ENCODE measurements around the gene GSAP.

DNA sequence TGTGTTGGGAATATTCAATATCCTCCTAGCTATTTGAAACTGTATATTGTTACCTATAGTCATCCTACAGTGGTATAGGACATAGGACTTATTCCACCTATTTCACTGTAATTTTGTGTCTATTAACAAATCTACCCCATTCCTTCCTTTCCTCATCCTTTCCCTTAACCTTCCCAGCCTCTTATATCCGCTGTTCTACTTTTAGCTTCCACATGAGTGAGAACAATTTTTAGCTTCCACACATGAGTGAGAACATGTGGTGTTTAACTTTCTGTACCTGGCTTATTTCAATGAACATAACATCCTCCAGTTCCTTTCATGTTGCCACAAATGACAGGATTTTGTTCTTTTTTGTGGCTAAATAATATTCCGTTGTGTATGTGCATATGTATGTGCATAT is 120.6 kb downstream of the GSAP start:
- TF ChIP-seq, protein P1, sequence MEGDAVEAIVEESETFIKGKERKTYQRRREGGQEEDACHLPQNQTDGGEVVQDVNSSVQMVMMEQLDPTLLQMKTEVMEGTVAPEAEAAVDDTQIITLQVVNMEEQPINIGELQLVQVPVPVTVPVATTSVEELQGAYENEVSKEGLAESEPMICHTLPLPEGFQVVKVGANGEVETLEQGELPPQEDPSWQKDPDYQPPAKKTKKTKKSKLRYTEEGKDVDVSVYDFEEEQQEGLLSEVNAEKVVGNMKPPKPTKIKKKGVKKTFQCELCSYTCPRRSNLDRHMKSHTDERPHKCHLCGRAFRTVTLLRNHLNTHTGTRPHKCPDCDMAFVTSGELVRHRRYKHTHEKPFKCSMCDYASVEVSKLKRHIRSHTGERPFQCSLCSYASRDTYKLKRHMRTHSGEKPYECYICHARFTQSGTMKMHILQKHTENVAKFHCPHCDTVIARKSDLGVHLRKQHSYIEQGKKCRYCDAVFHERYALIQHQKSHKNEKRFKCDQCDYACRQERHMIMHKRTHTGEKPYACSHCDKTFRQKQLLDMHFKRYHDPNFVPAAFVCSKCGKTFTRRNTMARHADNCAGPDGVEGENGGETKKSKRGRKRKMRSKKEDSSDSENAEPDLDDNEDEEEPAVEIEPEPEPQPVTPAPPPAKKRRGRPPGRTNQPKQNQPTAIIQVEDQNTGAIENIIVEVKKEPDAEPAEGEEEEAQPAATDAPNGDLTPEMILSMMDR (IDR thresholded peaks at IDR 0.05): no peak
- TF ChIP-seq POLR2A (IDR thresholded peaks at IDR 0.05): no peak

Data from right lobe of liver (tissue), 4 donors.